ENCODE results near the gene NTRK2.

Gene NTRK2

DNA sequence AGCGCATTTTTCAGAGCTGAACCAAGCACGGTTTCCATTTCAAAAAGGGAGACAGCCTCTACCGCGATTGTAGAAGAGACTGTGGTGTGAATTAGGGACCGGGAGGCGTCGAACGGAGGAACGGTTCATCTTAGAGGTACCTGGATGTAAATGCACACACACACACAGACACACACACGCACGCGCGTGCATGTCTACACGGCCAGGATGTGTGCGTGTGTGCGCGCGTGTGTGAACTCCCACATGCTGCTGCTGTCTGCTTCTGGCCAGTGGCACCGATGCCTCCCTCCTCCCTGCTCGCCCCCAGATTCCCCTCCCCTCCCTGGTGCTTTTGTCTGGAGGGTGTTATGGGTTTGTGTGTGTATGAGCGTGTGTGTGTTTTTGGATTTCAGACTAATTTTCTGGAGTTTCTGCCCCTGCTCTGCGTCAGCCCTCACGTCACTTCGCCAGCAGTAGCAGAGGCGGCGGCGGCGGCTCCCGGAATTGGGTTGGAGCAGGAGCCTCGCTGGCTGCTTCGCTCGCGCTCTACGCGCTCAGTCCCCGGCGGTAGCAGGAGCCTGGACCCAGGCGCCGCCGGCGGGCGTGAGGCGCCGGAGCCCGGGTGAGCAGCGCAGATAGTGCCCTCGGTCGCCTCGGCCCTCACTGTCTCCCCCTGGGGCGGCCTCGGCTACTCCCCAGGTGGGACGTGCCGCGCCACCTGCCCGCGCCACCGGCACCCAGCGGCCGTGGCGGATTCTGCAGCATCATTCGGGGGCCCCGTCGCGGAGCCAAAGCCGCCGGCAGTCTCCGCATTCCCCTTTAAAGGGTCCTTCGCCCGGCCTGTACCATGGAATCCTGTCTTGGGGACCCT, at the start of gene NTRK2:
TSS of gene NTRK2 (plus strand) at position 442 of the 850 bp plus-strand sequence. CDS start 1,020 bp downstream, outside the sequence.
- no peak for DNase-seq

DNA sequence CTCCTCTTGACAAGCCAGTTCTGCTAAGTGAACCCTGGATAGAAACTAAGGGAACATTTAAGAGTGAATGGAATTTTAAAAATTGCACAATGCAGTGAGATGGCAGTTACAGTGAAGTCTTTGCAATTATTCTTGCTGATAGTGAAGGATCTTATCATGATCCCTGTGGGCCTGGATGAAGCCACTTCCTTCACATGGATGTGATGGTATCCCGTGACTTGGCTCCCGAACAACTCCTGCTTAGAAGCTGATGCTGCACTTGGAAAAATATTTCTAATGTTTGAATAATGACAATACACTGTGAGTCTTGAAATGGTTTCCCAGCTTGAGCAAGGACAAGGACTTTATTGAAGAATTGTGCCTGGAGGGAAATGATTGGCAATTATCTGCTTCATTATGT, 49.2 kb upstream of the NTRK2 start:
- no peak for DNase-seq

DNA sequence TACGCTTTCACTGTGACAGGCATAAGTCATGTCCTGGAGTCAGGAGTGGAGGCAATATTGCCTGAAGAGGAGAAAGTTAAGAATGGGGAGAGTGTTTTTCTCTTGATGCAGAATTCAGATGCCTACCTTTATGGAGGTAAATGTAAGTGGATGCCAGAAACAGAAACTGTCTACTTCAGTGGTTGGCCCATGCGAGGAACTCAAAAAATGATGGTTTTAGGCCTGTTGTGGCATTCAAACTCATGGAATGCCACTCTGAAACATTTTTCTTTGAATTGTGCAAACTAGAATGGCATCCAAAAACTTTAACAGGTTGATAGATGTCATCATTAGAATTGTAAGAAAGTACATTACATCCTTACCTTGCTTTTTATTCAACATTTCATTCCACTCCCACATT, 47.7 kb upstream of the NTRK2 start:
- DNase-seq: no peak

DNA sequence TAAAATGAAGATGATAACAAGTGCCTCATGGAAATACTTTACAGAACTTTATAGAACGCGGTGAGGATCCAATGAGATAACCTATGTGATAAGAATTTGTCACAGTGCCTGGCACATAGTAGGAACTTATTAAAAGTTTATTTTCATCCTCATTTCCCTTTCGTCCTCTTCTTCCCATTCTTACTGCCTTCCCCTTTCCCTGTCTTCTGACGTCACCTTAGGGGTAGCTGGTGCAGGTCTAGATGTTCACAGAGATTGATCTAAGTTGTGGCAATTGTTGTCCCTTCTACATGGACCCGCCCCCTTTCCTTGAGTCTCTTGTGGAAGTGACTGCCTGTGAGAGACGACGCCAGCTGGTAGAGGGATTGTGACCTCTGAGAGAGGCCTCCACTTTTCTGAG, 46.5 kb upstream of the NTRK2 start:
- no peak for DNase-seq

DNA sequence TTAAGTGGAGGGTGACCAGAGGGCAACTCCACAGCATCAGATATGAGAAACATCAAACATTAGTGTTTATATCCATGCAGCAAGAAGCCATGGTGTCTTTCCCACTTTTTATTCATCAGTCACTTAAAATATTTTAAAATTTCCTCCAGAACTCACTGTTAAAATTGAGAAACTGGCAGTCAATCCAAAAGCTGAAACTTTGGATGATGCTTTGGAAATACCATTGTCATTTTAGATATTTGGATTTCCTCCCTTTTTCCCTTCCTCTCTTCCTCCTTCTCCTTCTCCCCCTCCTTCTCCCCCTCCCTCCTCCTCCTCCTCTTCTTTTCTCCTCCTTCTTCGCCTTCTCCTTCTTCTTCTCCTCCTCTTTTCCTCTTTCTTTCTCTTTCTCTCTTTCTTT, 33.1 kb upstream of the NTRK2 start:
- DNase-seq: no peak

DNA sequence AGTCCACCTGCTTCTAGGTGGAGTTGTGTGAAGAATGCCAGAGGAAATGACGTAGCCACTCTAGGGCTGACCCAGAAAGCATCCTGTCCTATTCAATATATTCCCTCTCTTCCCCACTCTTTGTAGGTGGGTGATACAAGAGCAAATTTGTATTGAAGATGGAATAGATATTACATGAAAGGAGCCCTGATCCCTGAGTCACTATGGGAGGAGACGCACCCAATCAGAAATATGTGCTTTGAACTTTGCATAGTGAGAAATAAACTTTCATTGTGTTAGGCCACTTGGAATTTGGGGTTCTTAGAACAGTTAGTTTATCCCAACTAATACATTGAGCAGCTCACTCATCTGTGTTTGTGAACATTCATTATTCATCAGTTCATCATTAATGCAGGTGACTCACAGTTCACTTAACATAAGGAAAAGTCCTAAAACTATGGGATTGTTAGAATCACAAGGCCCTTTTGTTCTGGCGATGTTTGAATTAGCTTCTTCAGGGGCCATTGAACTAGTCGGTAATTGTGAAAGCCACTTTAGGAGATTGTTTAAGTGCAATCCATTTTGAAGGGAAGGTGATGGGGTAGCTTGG, 26.9 kb upstream of the NTRK2 start:
- DNase-seq: no peak

DNA sequence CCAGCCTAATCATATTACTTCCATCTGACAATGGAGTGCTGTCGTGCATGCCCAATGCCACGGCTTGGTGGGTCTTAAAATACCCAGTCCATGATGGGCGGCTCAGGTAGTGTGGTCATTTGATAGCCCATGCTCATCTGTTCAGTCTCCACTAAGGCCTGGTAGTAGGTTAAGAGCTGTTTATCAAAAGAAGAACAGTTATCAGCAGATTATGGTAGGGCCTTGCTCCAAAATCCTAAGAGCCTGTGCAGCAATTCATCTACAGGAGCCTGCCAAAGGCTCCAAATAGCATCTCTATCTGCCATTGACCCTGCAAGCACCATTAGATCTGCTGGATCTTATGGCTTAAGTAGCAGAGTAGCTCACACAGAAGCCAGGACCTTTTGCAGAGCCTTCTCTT, 21.8 kb upstream of the NTRK2 start:
- DNase-seq: no peak

DNA sequence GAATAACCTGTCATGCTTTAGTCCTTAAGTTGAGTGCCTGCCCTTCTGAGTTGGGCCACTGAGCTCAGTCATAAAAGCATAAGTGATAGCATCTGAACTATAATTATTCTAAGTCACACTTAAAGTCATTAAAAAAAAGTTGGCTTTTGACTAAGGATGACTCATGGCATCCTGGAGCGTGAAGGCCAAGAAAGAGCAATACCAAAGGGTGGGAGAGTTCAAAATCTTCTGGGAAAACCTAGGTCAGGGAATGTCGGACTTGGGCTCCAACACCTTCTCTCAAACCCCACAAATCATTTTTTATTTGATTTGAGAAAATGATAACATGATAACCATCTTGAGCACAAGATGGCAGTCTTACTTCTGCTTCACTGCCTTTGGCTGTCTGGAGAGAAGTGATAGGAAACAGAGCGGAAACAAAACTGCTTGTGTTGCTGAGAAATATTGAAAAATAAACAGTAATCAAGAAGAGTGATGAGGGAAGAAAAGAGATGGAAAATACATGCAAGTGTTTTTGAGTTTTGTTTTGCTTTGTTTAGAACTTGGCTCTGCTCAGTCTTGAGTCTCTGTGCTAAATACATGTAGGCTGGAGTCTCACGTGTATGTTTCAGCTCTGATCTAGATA, 16.9 kb upstream of the NTRK2 start:
- no peak for DNase-seq

DNA sequence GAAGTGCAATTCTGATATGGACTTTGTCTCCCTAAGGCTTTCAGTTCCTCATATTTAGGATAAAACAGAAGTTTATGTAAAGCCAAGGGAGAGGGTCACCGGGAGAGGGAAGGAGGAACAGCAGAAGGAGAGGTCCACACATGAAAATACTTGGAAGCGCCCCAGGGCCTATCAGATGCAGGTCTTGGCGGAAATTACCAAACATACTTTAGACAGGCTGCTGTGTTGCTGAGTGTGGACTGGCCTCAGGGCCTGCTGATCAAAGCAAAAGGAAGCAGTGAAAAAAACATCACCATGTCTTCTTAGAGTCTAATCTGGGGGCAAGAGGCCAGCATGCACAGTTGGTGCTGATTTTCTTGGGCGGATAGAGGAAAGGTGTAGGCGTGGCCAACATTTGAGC, 14.1 kb upstream of the NTRK2 start:
- no peak for DNase-seq

DNA sequence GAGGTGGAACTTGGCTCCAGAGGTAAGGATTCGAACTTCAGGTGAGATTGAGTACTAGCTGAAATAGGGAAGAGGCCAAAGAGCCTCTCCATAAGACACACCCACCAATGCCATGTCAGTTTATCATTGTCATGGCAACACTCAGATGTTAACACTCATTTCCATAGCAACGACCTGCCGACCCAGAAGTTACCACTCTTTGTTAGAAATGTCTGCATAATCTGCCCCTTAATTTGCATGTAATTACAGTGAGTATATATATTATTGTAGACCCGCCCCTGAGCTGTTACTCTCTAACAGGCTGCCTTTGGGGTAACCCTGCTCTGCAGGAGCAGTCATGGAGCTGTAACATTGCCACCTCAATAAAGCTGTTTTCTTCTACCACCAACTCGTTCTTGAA, 10.2 kb upstream of the NTRK2 start:
- no peak for DNase-seq

DNA sequence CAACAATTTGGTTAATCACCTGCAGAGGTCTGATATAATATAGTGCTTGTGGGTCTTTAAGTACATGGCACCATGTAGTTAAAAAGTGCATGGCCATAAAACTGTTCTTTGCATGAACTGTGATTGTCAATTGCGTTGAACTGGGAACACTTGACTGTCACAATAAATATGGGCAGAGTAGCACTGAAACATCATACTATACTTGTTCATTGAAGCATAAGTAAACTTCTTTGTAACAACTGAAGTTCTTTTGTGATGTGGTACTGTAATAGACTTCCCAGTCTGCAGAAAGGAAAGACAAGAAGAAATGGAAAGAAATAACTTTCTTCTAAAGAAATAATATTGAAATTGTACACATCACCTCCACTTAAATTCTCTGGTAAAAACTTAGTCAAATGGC, 9.8 kb upstream of the NTRK2 start:
- DNase-seq: no peak

DNA sequence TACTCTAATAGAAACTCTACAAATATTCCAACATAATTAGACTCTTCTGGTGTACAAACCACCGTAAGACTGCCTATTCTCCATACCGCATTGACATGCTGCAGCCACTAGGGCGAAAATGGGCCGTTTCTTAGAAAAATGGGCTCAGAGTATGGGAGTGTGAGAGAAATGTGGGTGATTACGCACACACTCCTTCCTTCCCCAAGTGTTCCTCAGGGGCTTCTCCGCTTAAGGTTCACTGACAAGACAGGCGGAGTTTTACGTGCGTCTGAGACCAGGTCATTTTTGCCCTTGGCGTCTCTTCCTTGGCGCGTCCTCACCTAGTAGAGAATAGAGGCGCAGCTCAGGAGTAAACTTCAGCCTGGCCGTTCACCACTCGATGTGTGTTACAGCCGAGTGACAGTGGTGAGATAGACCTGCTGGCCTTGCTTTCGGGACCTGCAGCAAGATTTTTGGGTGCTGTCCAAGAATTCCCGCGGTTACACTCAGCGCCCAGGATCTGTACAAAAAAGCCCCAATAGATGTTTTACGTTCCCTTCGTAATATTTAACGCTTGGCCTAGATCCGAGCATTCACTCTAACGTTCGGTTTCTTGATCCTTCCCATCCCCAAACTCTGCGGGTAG, 1.8 kb upstream of the NTRK2 start:
- no peak for DNase-seq

DNA sequence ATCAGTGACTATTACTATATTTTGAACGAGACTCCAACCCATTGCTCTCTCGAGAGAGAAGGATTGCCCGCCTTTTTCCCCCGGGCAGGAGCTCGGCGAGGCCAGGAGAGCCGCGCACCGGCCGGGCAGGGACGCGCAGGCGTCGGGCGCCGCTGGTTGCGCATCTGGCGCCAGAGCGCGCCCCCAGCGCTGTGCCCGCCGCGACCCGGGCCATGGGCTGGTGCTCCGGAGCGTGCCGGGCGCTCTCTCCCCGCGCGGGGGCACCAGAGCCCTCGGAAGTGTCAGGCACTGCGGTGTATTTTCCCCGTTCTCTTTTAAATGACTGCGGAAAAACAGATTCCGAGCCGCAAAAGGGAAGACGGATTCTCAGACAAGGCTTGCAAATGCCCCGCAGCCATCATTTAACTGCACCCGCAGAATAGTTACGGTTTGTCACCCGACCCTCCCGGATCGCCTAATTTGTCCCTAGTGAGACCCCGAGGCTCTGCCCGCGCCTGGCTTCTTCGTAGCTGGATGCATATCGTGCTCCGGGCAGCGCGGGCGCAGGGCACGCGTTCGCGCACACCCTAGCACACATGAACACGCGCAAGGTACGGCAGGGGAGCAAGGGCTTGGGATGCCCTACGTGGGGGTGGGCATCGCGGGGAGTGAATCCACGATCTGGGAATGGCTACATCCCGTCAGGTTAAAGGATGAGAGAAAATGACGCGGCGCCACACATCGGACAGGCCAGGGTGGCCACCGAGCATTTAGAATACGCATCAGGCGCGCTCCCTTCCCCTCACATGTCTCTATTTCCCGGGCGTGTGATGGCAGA, 1.1 kb upstream of the NTRK2 start:
- peak; percentile 21 for DNase-seq

DNA sequence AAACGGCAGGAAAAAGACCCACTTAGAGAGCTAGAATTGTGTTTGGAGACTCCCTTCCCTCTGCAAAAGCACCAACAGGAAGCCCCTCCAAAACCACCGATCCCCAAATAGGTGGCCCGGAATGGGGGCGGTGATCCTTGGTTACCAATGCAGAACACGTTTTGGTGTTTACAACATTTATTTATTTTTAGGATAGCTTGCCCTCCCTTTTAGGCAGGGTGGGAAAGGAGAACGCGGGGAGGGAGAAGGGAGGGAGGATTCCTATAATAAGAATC, 579 bp upstream of the NTRK2 start:
- DNase-seq: no peak

DNA sequence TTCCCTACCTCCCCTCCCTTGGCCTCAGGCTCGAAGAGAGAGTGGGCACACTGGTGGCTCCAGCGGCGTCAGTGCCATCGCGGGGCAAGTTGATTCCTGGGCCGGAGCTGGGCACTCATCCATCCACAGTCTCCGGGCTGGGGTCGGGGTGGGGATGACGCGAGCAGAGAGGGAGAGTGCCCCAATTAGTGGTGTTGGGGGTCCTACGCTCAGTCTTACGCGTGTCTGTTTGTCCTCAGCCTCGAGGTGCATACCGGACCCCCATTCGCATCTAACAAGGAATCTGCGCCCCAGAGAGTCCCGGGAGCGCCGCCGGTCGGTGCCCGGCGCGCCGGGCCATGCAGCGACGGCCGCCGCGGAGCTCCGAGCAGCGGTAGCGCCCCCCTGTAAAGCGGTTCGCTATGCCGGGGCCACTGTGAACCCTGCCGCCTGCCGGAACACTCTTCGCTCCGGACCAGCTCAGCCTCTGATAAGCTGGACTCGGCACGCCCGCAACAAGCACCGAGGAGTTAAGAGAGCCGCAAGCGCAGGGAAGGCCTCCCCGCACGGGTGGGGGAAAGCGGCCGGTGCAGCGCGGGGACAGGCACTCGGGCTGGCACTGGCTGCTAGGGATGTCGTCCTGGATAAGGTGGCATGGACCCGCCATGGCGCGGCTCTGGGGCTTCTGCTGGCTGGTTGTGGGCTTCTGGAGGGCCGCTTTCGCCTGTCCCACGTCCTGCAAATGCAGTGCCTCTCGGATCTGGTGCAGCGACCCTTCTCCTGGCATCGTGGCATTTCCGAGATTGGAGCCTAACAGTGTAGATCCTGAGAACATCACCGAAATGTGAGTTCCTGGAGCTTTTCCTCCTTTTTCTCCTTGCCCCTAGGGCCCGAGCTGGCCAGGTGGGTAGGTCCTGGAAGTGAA, 861 bp downstream of the NTRK2 start:
- no peak for DNase-seq

DNA sequence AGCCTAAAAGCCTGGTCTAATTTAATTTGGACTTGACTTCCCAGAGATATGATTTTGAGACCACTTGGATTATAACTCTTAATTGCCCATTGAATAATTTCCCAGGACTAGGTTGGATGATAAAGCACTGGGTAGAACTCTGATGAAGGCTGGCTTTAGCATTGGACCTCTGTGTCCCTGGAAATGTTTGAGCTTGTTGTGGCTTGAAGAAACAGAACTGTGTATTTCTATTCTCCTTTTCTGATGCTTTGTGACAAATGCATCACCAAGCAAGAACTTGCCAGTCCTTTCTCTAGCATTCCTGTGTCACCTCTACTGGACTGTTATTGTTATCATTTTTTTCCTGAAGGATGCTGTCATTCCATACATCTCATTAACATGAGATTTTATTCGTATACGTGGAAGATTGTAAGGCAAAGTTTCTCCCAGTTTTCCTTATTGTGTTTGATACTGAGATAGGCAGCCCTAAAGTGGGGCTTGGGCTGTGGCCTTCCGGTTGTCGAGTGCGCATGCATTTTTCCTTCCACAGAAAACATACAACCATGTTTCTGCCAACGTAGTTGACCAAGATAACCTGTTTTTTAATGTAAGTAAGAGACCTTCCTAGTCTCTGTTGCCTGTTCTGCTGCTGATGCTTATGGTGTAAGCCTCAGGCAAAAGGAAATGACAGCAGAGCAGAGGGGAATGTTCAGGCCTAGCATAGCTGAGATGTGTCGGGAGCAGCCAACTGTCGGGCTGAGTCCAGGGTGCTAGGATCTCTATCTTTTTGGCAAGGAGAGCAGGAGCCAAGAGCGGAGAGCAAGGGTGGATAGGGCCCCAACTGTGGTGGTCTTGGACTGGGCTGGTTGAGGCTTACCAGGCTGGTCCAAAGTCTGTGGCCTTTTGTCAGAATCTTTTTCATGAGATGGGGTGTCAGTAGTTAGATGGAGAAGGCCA, 2.3 kb downstream of the NTRK2 start:
- DNase-seq: no peak

DNA sequence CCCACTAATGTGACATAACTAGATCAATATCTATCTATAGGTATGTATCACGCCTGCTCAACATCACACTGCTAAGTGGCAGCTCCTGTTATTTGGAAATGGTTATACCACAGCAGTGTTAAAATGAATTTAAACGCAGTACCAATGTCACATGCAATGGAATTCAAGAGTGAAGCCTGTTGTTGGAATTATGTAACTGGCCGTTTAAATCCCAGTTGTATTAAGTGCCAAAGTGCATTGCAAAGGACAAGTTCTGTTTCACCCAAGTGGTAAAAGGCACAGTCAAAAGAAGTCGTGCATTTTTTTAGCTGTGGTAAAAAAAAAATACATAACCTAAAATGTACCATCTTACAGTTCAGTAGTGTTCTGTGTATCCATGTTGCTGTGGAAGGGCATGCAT, 4.3 kb downstream of the NTRK2 start:
- no peak for DNase-seq

DNA sequence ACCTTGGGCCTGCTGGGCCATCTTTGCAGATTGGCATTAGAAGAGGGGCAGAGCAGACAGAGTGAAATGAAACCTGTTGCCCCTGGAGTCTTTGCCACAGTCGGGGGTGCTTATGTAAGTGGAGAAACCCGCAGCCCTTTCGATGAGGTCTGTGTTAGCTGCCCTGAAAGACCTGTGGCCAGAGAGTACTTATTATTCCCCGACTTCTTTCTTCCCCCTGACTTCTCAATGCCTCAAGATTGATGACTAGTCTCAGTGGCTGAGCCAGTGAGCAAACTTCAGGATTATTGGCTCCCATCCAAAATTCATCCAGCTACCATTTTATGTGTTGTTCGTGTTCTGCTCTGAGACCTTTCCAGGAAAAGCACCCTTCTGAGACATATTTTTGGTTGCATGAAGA, 7.6 kb downstream of the NTRK2 start:
- DNase-seq: no peak

DNA sequence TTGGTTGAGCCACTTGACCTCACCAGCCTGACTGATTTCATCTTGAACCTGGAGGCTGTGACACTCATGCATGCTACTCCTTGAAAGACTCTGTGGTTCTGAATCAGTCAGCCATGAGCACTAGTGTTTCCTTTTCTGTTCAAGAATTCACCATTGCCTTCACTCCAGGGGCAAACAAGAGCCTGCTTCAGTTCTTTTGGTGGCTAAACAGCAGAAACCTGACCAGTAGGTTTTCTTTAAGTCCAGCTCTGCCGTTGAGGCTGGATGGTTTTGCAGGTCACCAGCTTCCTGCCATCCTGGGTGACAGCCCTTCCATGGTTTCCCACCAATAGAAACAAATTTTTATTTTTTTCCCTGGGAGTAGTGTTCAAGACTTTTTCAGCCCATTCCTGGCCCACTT, 10.0 kb downstream of the NTRK2 start:
- no peak for DNase-seq

DNA sequence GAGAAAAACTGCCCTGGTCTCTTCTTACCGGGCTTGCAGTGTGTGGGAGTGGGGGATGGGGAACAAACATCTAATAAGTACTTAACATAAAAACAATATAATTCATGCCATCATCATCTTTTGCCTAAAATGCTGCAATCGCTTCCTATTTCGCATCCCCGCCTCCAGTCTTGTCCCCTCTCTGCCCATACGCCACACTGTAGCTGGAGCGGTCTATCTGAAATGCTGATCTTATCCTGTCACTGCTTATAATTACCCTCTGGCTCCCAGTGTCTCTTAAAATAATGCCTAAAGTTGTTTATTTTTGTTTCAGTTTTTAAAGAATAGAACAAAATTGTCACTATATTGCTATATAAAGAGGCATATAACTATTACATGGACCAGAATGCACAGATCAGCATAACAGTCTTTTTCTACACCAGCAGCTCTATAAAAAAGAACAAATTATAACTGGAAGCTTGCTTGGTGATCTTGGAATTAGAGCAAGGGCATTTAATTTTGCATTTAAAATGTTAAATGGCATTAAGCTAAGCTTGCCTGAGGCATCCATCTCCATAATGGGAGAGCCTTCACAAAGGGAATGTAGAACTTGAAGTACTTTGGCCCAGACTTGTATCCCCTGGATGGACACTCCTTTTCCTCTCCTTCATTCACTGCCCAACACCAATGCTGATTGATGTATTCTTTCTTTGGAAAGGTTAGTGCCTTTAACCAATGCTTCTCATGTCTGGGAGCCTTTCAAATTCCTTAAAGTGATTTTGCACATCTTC, 12.2 kb downstream of the NTRK2 start:
- no peak for DNase-seq
